ENCODE results near the gene GYPC. TPM values are rescaled to one million over a fixed set of nuclear protein-coding genes. Genes with fewer than 3 reads are reported as not detected.

The GYPC gene
- polyA plus RNA-seq, 1 donor (not counting 4 experiments of a cell fraction or from before 2014, with no cell fraction given), result not detected

GRCh38 chr2:126660971-126661370, 5.0 kb downstream of the GYPC start:
- Histone ChIP-seq H3K4me3 (ENCODE audit: control insufficient read depth in 2 of 3, extremely low read depth in 1 of 3, insufficient read depth in 2 of 3, low read depth in 1 of 3, low read length in 3 of 3) (no peak overlapping the region), H3K79me2 (ENCODE audit: control insufficient read depth, insufficient read depth, low read length) (no peaks in the 10 kb centered on the region), H3K9me3 (ENCODE audit: control insufficient read depth, low read depth, low read length) (peaks cover 3% of the 10 kb centered on the region), H3K9me1 (ENCODE audit: control insufficient read depth, extremely low read depth, insufficient read depth, low read length) (no peaks in the 10 kb centered on the region), H4K20me1 (ENCODE audit: control insufficient read depth, extremely low read depth, insufficient read depth, low read length) (no peaks in the 10 kb centered on the region), H3K27ac (ENCODE audit: control insufficient read depth, insufficient read depth, low read length) (no peak overlapping the region), H3K36me3 (ENCODE audit: control insufficient read depth in 2 of 2, extremely low read depth in 1 of 2, insufficient read depth in 2 of 2, low read length in 2 of 2) (no peaks in the 10 kb centered on the region), H3K27me3 (ENCODE audit: control insufficient read depth, extremely low read depth, insufficient read depth, low read length) (peaks cover 8% of the 10 kb centered on the region), H2AFZ (ENCODE audit: control insufficient read depth, low read length) (no peak overlapping the region), H3K4me1 (ENCODE audit: control insufficient read depth, extremely low read depth, insufficient read depth, low read length) (no peaks in the 10 kb centered on the region), H3K9ac (ENCODE audit: control insufficient read depth, extremely low read depth, insufficient read depth, low read length) (no peak overlapping the region), H3K4me2 (ENCODE audit: control insufficient read depth, extremely low read depth, insufficient read depth, low read depth, low read length) (no peak overlapping the region)
- DNase-seq (ENCODE audit: low read depth, low spot score), result no peak
- TF ChIP-seq, protein P1, sequence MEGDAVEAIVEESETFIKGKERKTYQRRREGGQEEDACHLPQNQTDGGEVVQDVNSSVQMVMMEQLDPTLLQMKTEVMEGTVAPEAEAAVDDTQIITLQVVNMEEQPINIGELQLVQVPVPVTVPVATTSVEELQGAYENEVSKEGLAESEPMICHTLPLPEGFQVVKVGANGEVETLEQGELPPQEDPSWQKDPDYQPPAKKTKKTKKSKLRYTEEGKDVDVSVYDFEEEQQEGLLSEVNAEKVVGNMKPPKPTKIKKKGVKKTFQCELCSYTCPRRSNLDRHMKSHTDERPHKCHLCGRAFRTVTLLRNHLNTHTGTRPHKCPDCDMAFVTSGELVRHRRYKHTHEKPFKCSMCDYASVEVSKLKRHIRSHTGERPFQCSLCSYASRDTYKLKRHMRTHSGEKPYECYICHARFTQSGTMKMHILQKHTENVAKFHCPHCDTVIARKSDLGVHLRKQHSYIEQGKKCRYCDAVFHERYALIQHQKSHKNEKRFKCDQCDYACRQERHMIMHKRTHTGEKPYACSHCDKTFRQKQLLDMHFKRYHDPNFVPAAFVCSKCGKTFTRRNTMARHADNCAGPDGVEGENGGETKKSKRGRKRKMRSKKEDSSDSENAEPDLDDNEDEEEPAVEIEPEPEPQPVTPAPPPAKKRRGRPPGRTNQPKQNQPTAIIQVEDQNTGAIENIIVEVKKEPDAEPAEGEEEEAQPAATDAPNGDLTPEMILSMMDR (optimal IDR thresholded peaks at IDR 0.05 in 1 of 3, IDR thresholded peaks at IDR 0.05 in 1 of 3, conservative IDR thresholded peaks at IDR 0.05 in 1 of 3; ENCODE audit: extremely low read depth in 1 of 3, insufficient read depth in 2 of 3, low read length in 3 of 3), result no peak
- no peak for TF ChIP-seq EZH2 (IDR thresholded peaks at IDR 0.05; ENCODE audit: low read length)
- dilution Hi-C loops (cut with MboI; ENCODE audit: extremely low pct_ligation_motif_present, low sequenced_read_pairs), result no loop called here
- FAIRE-seq, result no peak

- no peak overlapping the region for H3K27ac ChIP-seq (ENCODE audit: control insufficient read depth, insufficient read depth, low read length)
- no peak overlapping the region for H2AFZ ChIP-seq (ENCODE audit: control insufficient read depth, low read length)
- H3K27me3 ChIP-seq (ENCODE audit: control insufficient read depth, extremely low read depth, insufficient read depth, low read length), result peaks cover 4% of the 10 kb centered on the region
- H3K36me3 ChIP-seq (ENCODE audit: control insufficient read depth in 2 of 2, extremely low read depth in 1 of 2, insufficient read depth in 2 of 2, low read length in 2 of 2), result no peaks in the 10 kb centered on the region
- H3K79me2 ChIP-seq (ENCODE audit: control insufficient read depth, insufficient read depth, low read length), result no peaks in the 10 kb centered on the region
- H3K9me1 ChIP-seq (ENCODE audit: control insufficient read depth, extremely low read depth, insufficient read depth, low read length), result no peaks in the 10 kb centered on the region
- DNase-seq (ENCODE audit: low read depth, low spot score), result no peak
- H3K9me3 ChIP-seq (ENCODE audit: control insufficient read depth, low read depth, low read length), result peaks cover 3% of the 10 kb centered on the region
- dilution Hi-C loops (cut with MboI; ENCODE audit: extremely low pct_ligation_motif_present, low sequenced_read_pairs), result no loop called here
- H4K20me1 ChIP-seq (ENCODE audit: control insufficient read depth, extremely low read depth, insufficient read depth, low read length), result no peaks in the 10 kb centered on the region
- no peaks in the 10 kb centered on the region for H3K4me1 ChIP-seq (ENCODE audit: control insufficient read depth, extremely low read depth, insufficient read depth, low read length)
- H3K4me2 ChIP-seq (ENCODE audit: control insufficient read depth, extremely low read depth, insufficient read depth, low read depth, low read length), result no peak overlapping the region
- no peak overlapping the region for H3K9ac ChIP-seq (ENCODE audit: control insufficient read depth, extremely low read depth, insufficient read depth, low read length)
- FAIRE-seq, result no peak
- H3K4me3 ChIP-seq (ENCODE audit: control insufficient read depth in 2 of 3, extremely low read depth in 1 of 3, insufficient read depth in 2 of 3, low read depth in 1 of 3, low read length in 3 of 3), result no peak overlapping the region
- no peak for TF ChIP-seq EZH2 (IDR thresholded peaks at IDR 0.05; ENCODE audit: low read length)
- TF ChIP-seq, protein P1 (optimal IDR thresholded peaks at IDR 0.05 in 1 of 3, IDR thresholded peaks at IDR 0.05 in 1 of 3, conservative IDR thresholded peaks at IDR 0.05 in 1 of 3; ENCODE audit: extremely low read depth in 1 of 3, insufficient read depth in 2 of 3, low read length in 3 of 3), result no peak
These were observed 5.9 kb downstream of the GYPC start for GRCh38 chr2:126661702-126662500.

Data from keratinocyte (primary cell).